HG03159 (cell line): Measurements from ENCODE around the gene CHKA.

ENCODE experiments used
- ATAC-seq: cut with Tn5 transposase; IDR thresholded peaks from one replicate; pipeline ENCODE4 v1.9.1; 2021; ENCODE audit warnings: mild to moderate bottlenecking, moderate library complexity; ENCODE audit not compliant: unreplicated experiment

The CHKA gene

GRCh38 chr11:68077617-68078582 lies 43.3 kb downstream of the CHKA start:
- no peak for ATAC-seq

GRCh38 chr11:68076371-68077042 lies 44.7 kb downstream of the CHKA start:
- no peak for ATAC-seq

GRCh38 chr11:68074584-68075352 lies 46.4 kb downstream of the CHKA start:
- ATAC-seq: no peak

- no peak for ATAC-seq
Observed at GRCh38 chr11:68071281-68072048, 49.7 kb downstream of the CHKA start.

- no peak for ATAC-seq
Observed at GRCh38 chr11:68067991-68068390, 53.2 kb downstream of the CHKA start.

GRCh38 chr11:68066742-68067141 lies 54.4 kb downstream of the CHKA start:
- ATAC-seq: no peak

GRCh38 chr11:68065841-68066240 lies 55.3 kb downstream of the CHKA start:
- ATAC-seq: no peak

- ATAC-seq: no peak
Observed at GRCh38 chr11:68064926-68065325, 56.3 kb downstream of the CHKA start.

- no peak for ATAC-seq
Observed at GRCh38 chr11:68061508-68061907, 59.7 kb downstream of the CHKA start.

- no peak for ATAC-seq
Observed at GRCh38 chr11:68057807-68058206, 63.4 kb downstream of the CHKA start.

GRCh38 chr11:68056317-68057285 lies 64.6 kb downstream of the CHKA start:
- no peak for ATAC-seq

GRCh38 chr11:68053981-68054812 lies 67.0 kb downstream of the CHKA start:
- no peak for ATAC-seq

- ATAC-seq: no peak
Observed at GRCh38 chr11:68053117-68053516, 68.1 kb downstream of the CHKA start.

- no peak for ATAC-seq
Observed at GRCh38 chr11:68052137-68052873, 68.9 kb downstream of the CHKA start.

GRCh38 chr11:68051191-68052136 lies 69.7 kb downstream of the CHKA start:
- no peak for ATAC-seq

- no peak for ATAC-seq
Observed at GRCh38 chr11:68050371-68050841, 70.8 kb downstream of the CHKA start.
